Measurements from ENCODE around the gene CAPN6.

Gene CAPN6

GRCh38 chrX:111284631-111285293 lies 14.5 kb upstream of the CAPN6 start:
- H3K4me1 ChIP-seq (ENCODE audit: control extremely low read depth in 1 of 4, control insufficient read depth in 4 of 4, insufficient read depth in 4 of 4, low read length in 3 of 4), result no peaks in the 10 kb centered on the region
- peaks cover 0 to 3% (median 0%) of the 10 kb centered on the region in 5 experiments for H3K27me3 ChIP-seq (replicated peaks in 2 of 5; ENCODE audit: control insufficient read depth in 4 of 5, insufficient read depth in 5 of 5, low read length in 4 of 5)
- H3K4me3 ChIP-seq (ENCODE audit: control insufficient read depth in 1 of 7, extremely low read depth in 1 of 7, insufficient read depth in 4 of 7, low read depth in 2 of 7, low read length in 6 of 7), result no peak overlapping the region
- POLR2A ChIA-PET, result no interaction called here
- WGBS (ENCODE audit: insufficient coverage), result 58% methylated on average over 4 of the region's 8 CpGs
- CTCF ChIA-PET, result no interaction called here
- H3K9me3 ChIP-seq (ENCODE audit: control extremely low read depth in 1 of 5, control insufficient read depth in 4 of 5, insufficient read depth in 2 of 5, low read depth in 1 of 5, low read length in 4 of 5), result no peaks in the 10 kb centered on the region
- no peak for DNase-seq
- no peaks in the 10 kb centered on the region for H3K36me3 ChIP-seq (ENCODE audit: control insufficient read depth in 4 of 4, insufficient read depth in 4 of 4, low read length in 3 of 4)
- no peak overlapping the region for H3K27ac ChIP-seq (ENCODE audit: insufficient read depth in 1 of 2, low read depth in 1 of 2, low read length in 2 of 2, poor library complexity in 1 of 2, severe bottlenecking in 2 of 2)

GRCh38 chrX:111283446-111283845 lies 13.2 kb upstream of the CAPN6 start:
- DNase-seq, result no peak
- ChIA-PET POLR2A (no interaction called here), CTCF (no interaction called here)
- no peak overlapping the region for H3K27ac ChIP-seq (ENCODE audit: insufficient read depth in 1 of 2, low read depth in 1 of 2, low read length in 2 of 2, poor library complexity in 1 of 2, severe bottlenecking in 2 of 2)
- H3K4me1 ChIP-seq (ENCODE audit: control extremely low read depth in 1 of 4, control insufficient read depth in 4 of 4, insufficient read depth in 4 of 4, low read length in 3 of 4), result no peaks in the 10 kb centered on the region
- H3K36me3 ChIP-seq (ENCODE audit: control insufficient read depth in 4 of 4, insufficient read depth in 4 of 4, low read length in 3 of 4), result no peaks in the 10 kb centered on the region
- H3K27me3 ChIP-seq (replicated peaks in 2 of 5; ENCODE audit: control insufficient read depth in 4 of 5, insufficient read depth in 5 of 5, low read length in 4 of 5), result peaks cover 0 to 3% (median 0%) of the 10 kb centered on the region in 5 experiments
- no peaks in the 10 kb centered on the region for H3K9me3 ChIP-seq (ENCODE audit: control extremely low read depth in 1 of 5, control insufficient read depth in 4 of 5, insufficient read depth in 2 of 5, low read depth in 1 of 5, low read length in 4 of 5)
- no peak overlapping the region for H3K4me3 ChIP-seq (ENCODE audit: control insufficient read depth in 1 of 7, extremely low read depth in 1 of 7, insufficient read depth in 4 of 7, low read depth in 2 of 7, low read length in 6 of 7)
- WGBS (ENCODE audit: insufficient coverage), result 83% methylated on average over 2 of the region's 2 CpGs

GRCh38 chrX:111282991-111283390 lies 12.7 kb upstream of the CAPN6 start:
- ChIA-PET POLR2A (no interaction called here), CTCF (no interaction called here)
- WGBS (ENCODE audit: insufficient coverage), result 92% methylated on average over 1 of the region's 1 CpG
- H3K4me3 ChIP-seq (ENCODE audit: control insufficient read depth in 1 of 7, extremely low read depth in 1 of 7, insufficient read depth in 4 of 7, low read depth in 2 of 7, low read length in 6 of 7), result no peak overlapping the region
- H3K9me3 ChIP-seq (ENCODE audit: control extremely low read depth in 1 of 5, control insufficient read depth in 4 of 5, insufficient read depth in 2 of 5, low read depth in 1 of 5, low read length in 4 of 5), result no peaks in the 10 kb centered on the region
- H3K27me3 ChIP-seq (replicated peaks in 2 of 5; ENCODE audit: control insufficient read depth in 4 of 5, insufficient read depth in 5 of 5, low read length in 4 of 5), result peaks cover 0 to 3% (median 0%) of the 10 kb centered on the region in 5 experiments
- no peak for DNase-seq
- no peak overlapping the region for H3K27ac ChIP-seq (ENCODE audit: insufficient read depth in 1 of 2, low read depth in 1 of 2, low read length in 2 of 2, poor library complexity in 1 of 2, severe bottlenecking in 2 of 2)
- no peaks in the 10 kb centered on the region for H3K4me1 ChIP-seq (ENCODE audit: control extremely low read depth in 1 of 4, control insufficient read depth in 4 of 4, insufficient read depth in 4 of 4, low read length in 3 of 4)
- H3K36me3 ChIP-seq (ENCODE audit: control insufficient read depth in 4 of 4, insufficient read depth in 4 of 4, low read length in 3 of 4), result no peaks in the 10 kb centered on the region

GRCh38 chrX:111282139-111282538 lies 11.9 kb upstream of the CAPN6 start:
- no peaks in the 10 kb centered on the region for H3K36me3 ChIP-seq (ENCODE audit: control insufficient read depth in 4 of 4, insufficient read depth in 4 of 4, low read length in 3 of 4)
- no peak for DNase-seq
- CTCF ChIA-PET, result no interaction called here
- H3K9me3 ChIP-seq (ENCODE audit: control extremely low read depth in 1 of 5, control insufficient read depth in 4 of 5, insufficient read depth in 2 of 5, low read depth in 1 of 5, low read length in 4 of 5), result no peaks in the 10 kb centered on the region
- no peak overlapping the region for H3K4me3 ChIP-seq (ENCODE audit: control insufficient read depth in 1 of 7, extremely low read depth in 1 of 7, insufficient read depth in 4 of 7, low read depth in 2 of 7, low read length in 6 of 7)
- no peak overlapping the region for H3K27ac ChIP-seq (ENCODE audit: insufficient read depth in 1 of 2, low read depth in 1 of 2, low read length in 2 of 2, poor library complexity in 1 of 2, severe bottlenecking in 2 of 2)
- peaks cover 0 to 3% (median 0%) of the 10 kb centered on the region in 5 experiments for H3K27me3 ChIP-seq (replicated peaks in 2 of 5; ENCODE audit: control insufficient read depth in 4 of 5, insufficient read depth in 5 of 5, low read length in 4 of 5)
- POLR2A ChIA-PET, result no interaction called here
- H3K4me1 ChIP-seq (ENCODE audit: control extremely low read depth in 1 of 4, control insufficient read depth in 4 of 4, insufficient read depth in 4 of 4, low read length in 3 of 4), result no peaks in the 10 kb centered on the region
- 76% methylated on average over 6 of the region's 6 CpGs for WGBS (ENCODE audit: insufficient coverage)

GRCh38 chrX:111268506-111268905 lies 1.8 kb downstream of the CAPN6 start:
- H3K4me3 ChIP-seq (ENCODE audit: control insufficient read depth in 1 of 7, extremely low read depth in 1 of 7, insufficient read depth in 4 of 7, low read depth in 2 of 7, low read length in 6 of 7), result no peak overlapping the region
- WGBS (ENCODE audit: insufficient coverage), result no CpG with 5 or more reads among the region's 2 CpGs
- H3K27ac ChIP-seq (ENCODE audit: insufficient read depth in 1 of 2, low read depth in 1 of 2, low read length in 2 of 2, poor library complexity in 1 of 2, severe bottlenecking in 2 of 2), result no peak overlapping the region
- no peaks in the 10 kb centered on the region for H3K4me1 ChIP-seq (ENCODE audit: control extremely low read depth in 1 of 4, control insufficient read depth in 4 of 4, insufficient read depth in 4 of 4, low read length in 3 of 4)
- CTCF ChIA-PET, result no interaction called here
- POLR2A ChIA-PET, result no interaction called here
- no peaks in the 10 kb centered on the region for H3K9me3 ChIP-seq (ENCODE audit: control extremely low read depth in 1 of 5, control insufficient read depth in 4 of 5, insufficient read depth in 2 of 5, low read depth in 1 of 5, low read length in 4 of 5)
- peaks cover 0 to 12% (median 0%) of the 10 kb centered on the region in 5 experiments for H3K27me3 ChIP-seq (replicated peaks in 2 of 5; ENCODE audit: control insufficient read depth in 4 of 5, insufficient read depth in 5 of 5, low read length in 4 of 5)
- no peak for DNase-seq
- no peaks in the 10 kb centered on the region for H3K36me3 ChIP-seq (ENCODE audit: control insufficient read depth in 4 of 4, insufficient read depth in 4 of 4, low read length in 3 of 4)

- Histone ChIP-seq H3K27ac (ENCODE audit: insufficient read depth in 1 of 2, low read depth in 1 of 2, low read length in 2 of 2, poor library complexity in 1 of 2, severe bottlenecking in 2 of 2) (no peak overlapping the region), H3K36me3 (ENCODE audit: control insufficient read depth in 4 of 4, insufficient read depth in 4 of 4, low read length in 3 of 4) (no peaks in the 10 kb centered on the region), H3K4me3 (ENCODE audit: control insufficient read depth in 1 of 7, extremely low read depth in 1 of 7, insufficient read depth in 4 of 7, low read depth in 2 of 7, low read length in 6 of 7) (no peak overlapping the region), H3K4me1 (ENCODE audit: control extremely low read depth in 1 of 4, control insufficient read depth in 4 of 4, insufficient read depth in 4 of 4, low read length in 3 of 4) (no peaks in the 10 kb centered on the region), H3K9me3 (ENCODE audit: control extremely low read depth in 1 of 5, control insufficient read depth in 4 of 5, insufficient read depth in 2 of 5, low read depth in 1 of 5, low read length in 4 of 5) (no peaks in the 10 kb centered on the region), H3K27me3 (replicated peaks in 2 of 5; ENCODE audit: control insufficient read depth in 4 of 5, insufficient read depth in 5 of 5, low read length in 4 of 5) (peaks cover 0 to 19% (median 0%) of the 10 kb centered on the region in 5 experiments)
- DNase-seq, result no peak
- 67% methylated on average over 1 of the region's 2 CpGs for WGBS (ENCODE audit: insufficient coverage)
- POLR2A ChIA-PET, result no interaction called here
- CTCF ChIA-PET, result no interaction called here
These were observed 4.8 kb downstream of the CAPN6 start for GRCh38 chrX:111265486-111265885.

- no CpG with 5 or more reads among the region's 2 CpGs for WGBS (ENCODE audit: insufficient coverage)
- peaks cover 0 to 22% (median 0%) of the 10 kb centered on the region in 5 experiments for H3K27me3 ChIP-seq (replicated peaks in 2 of 5; ENCODE audit: control insufficient read depth in 4 of 5, insufficient read depth in 5 of 5, low read length in 4 of 5)
- H3K9me3 ChIP-seq (ENCODE audit: control extremely low read depth in 1 of 5, control insufficient read depth in 4 of 5, insufficient read depth in 2 of 5, low read depth in 1 of 5, low read length in 4 of 5), result no peaks in the 10 kb centered on the region
- no peak for DNase-seq
- H3K36me3 ChIP-seq (ENCODE audit: control insufficient read depth in 4 of 4, insufficient read depth in 4 of 4, low read length in 3 of 4), result no peaks in the 10 kb centered on the region
- ChIA-PET POLR2A (no interaction called here), CTCF (no interaction called here)
- H3K27ac ChIP-seq (ENCODE audit: insufficient read depth in 1 of 2, low read depth in 1 of 2, low read length in 2 of 2, poor library complexity in 1 of 2, severe bottlenecking in 2 of 2), result no peak overlapping the region
- no peak overlapping the region for H3K4me3 ChIP-seq (ENCODE audit: control insufficient read depth in 1 of 7, extremely low read depth in 1 of 7, insufficient read depth in 4 of 7, low read depth in 2 of 7, low read length in 6 of 7)
- no peaks in the 10 kb centered on the region for H3K4me1 ChIP-seq (ENCODE audit: control extremely low read depth in 1 of 4, control insufficient read depth in 4 of 4, insufficient read depth in 4 of 4, low read length in 3 of 4)
These were observed 5.9 kb downstream of the CAPN6 start for GRCh38 chrX:111264385-111264784.

Data from common myeloid progenitor, CD34-positive (primary cell).